SH-SY5Y (cell line): ENCODE data around the gene TELO2.

Source experiments
- GATA2 ChIP-seq: IDR thresholded peaks from 2 replicates; pipeline ENCODE4 v1.6.1; 2011; ENCODE audit warnings: mild to moderate bottlenecking, low read depth, low read length
- GATA3 ChIP-seq: IDR thresholded peaks from 2 replicates; pipeline ENCODE4 v1.6.1; 2011; ENCODE audit warnings: low read depth, mild to moderate bottlenecking, low read length, moderate library complexity

DNA sequence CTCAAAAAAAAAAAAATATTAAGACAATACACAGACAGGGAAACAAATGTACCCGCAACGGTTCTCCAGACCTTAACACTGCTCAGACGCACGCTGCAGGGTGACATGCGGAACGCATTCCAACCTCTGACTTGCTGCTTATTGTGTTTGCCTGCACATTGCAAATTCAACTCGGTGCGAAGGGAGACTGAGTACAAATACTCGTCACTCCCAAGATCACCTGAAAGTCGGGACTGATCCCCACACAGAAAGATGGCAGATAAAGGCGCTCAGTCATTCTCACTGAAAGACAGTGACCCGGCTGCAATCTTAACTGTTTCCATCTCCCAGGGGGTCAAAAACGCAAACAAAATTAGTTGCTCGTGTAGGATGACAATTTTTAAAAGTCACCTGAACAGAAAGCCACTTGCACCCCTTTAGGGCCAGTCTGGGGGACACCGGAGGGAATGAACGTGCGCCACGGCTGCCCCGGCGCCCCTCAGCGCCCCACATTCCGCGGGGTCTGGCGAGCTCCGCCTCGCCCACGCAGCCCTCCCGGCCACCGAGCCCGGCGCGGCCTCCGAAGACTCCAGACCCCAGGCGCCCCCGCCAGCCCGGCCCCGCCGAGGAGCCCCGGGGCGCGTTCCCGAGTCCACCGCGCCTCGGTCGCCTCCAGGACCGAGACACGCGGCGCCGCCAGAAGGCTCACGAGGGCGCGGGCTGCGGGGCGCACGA lies 18.9 kb upstream of the TELO2 start:
- TF ChIP-seq GATA2 (no peak), GATA3 (no peak)
